IMR-90 (cell line): ENCODE measurements around the gene EVA1C. TPM values are rescaled to one million over a fixed set of nuclear protein-coding genes. Genes with fewer than 3 reads are reported as not detected.

Source experiments
- ATAC-seq: fragments of 200-7000 bp; cut with Tn5 transposase; 2 replicates; pipeline ENCODE4 v1.9.1; 2020; ENCODE audit warnings: low read depth, mild to moderate bottlenecking, moderate library complexity
- BruUV-seq: library from RNA; stranded (reverse); fragments of 400-500 nt; replicated peaks from 2 replicates; lab custom pipeline; 2021; lab: Mats Ljungman, UMichigan
- CTCF ChIA-PET: fragments of 300-600 bp; formaldehyde crosslinking; extraction: SDS; loops from one replicate; lab custom pipeline; 2021; ENCODE audit warnings: antibody characterized with exemption; lab: Yijun Ruan, JAX
- POLR2A ChIA-PET: fragments of 300-600 bp; sonication (Branson Sonifier 250); formaldehyde crosslinking; loops from one replicate; lab custom pipeline; 2022; ENCODE audit warnings: antibody characterized with exemption; ENCODE audit not compliant: unreplicated experiment; lab: Charles Lee
- DNase-seq: peaks from one replicate; pipeline ENCODE4 v3.0.0; 2013
- H2AFZ ChIP-seq: replicated peaks from 2 replicates; pipeline ENCODE3; 2013; ENCODE audit warnings: low read length, mild to moderate bottlenecking; ENCODE audit not compliant: poor library complexity
- H2AK5ac ChIP-seq: 2 replicates; pipeline ENCODE4 v1.6.1; 2013; ENCODE audit warnings: low read depth, low read length, inconsistent platforms
- H2AK9ac ChIP-seq: replicated peaks from 2 replicates; pipeline ENCODE3; 2013; ENCODE audit warnings: mild to moderate bottlenecking, low read depth, low read length, moderate library complexity; ENCODE audit not compliant: poor library complexity
- H2BK120ac ChIP-seq: 2 replicates; pipeline ENCODE4 v1.6.1; 2013; ENCODE audit warnings: low read depth, low read length, inconsistent platforms
- H2BK15ac ChIP-seq: 3 replicates; pipeline ENCODE4 v1.6.1; 2013; ENCODE audit warnings: low read depth, low read length, inconsistent platforms
- H2BK20ac ChIP-seq: 2 replicates; pipeline ENCODE4 v1.6.1; 2013; ENCODE audit warnings: low read depth, mild to moderate bottlenecking, inconsistent platforms, low read length, moderate library complexity
- H2BK5ac ChIP-seq: 2 replicates; pipeline ENCODE4 v1.6.1; 2013; ENCODE audit warnings: mild to moderate bottlenecking, low read depth, low read length, inconsistent platforms; ENCODE audit not compliant: poor library complexity, severe bottlenecking
- H3K14ac ChIP-seq: replicated peaks from 2 replicates; pipeline ENCODE4 v1.6.1; 2013; ENCODE audit warnings: low read depth, low read length, inconsistent platforms
- H3K18ac ChIP-seq: 2 replicates; pipeline ENCODE4 v1.6.1; 2013; ENCODE audit warnings: low read depth, low read length, control low read depth
- H3K23ac ChIP-seq: 2 replicates; pipeline ENCODE4 v1.6.1; 2013; ENCODE audit warnings: low read depth, low read length, inconsistent platforms
- H3K27ac ChIP-seq: 2 replicates; pipeline ENCODE4 v1.5.1; 2013; ENCODE audit warnings: mild to moderate bottlenecking, control low read depth, low read length; ENCODE audit not compliant: insufficient read depth
- H3K27me3 ChIP-seq: 2 replicates; pipeline ENCODE4 v1.6.1; 2013; ENCODE audit warnings: low read length; ENCODE audit not compliant: control insufficient read depth, insufficient read depth
- H3K36me3 ChIP-seq: 2 replicates; pipeline ENCODE4 v1.6.1; 2013; ENCODE audit warnings: low read length, mixed read lengths; ENCODE audit not compliant: control insufficient read depth, insufficient read depth
- H3K4ac ChIP-seq: 2 replicates; pipeline ENCODE4 v1.6.1; 2013; ENCODE audit warnings: low read depth, low read length, inconsistent platforms
- H3K4me1 ChIP-seq: 2 replicates; pipeline ENCODE4 v1.6.1; 2013; ENCODE audit warnings: low read length, mixed read lengths; ENCODE audit not compliant: control insufficient read depth, insufficient read depth
- H3K4me2 ChIP-seq: 2 replicates; pipeline ENCODE4 v1.6.1; 2013; ENCODE audit warnings: low read depth, mild to moderate bottlenecking, control low read depth, low read length, moderate library complexity
- H3K4me3 ChIP-seq: 2 replicates; pipeline ENCODE4 v1.5.1; 2013; ENCODE audit warnings: low read depth, mild to moderate bottlenecking, control low read depth, low read length, moderate library complexity; ENCODE audit not compliant: insufficient read depth
- H3K56ac ChIP-seq: 2 replicates; pipeline ENCODE4 v1.6.1; 2013; ENCODE audit warnings: low read length, inconsistent platforms; ENCODE audit not compliant: insufficient read depth; ENCODE audit errors: extremely low read depth
- H3K79me1 ChIP-seq, 2 experiments: 2 replicates each; pipeline ENCODE4 v1.6.1; 2013; ENCODE audit warnings: low read length in 2 of 2, inconsistent platforms in 1 of 2, low read depth in 1 of 2
- H3K9ac ChIP-seq: 2 replicates; pipeline ENCODE4 v1.6.1; 2013; ENCODE audit warnings: low read depth, low read length, control low read depth
- H3K9me1 ChIP-seq: 2 replicates; pipeline ENCODE4 v1.6.1; 2013; ENCODE audit warnings: low read length, inconsistent platforms; ENCODE audit not compliant: insufficient read depth
- H3K9me3 ChIP-seq: 2 replicates; pipeline ENCODE4 v1.6.1; 2013; ENCODE audit warnings: low read length; ENCODE audit not compliant: control insufficient read depth, insufficient read depth
- H4K20me1 ChIP-seq: 2 replicates; pipeline ENCODE4 v1.6.1; 2013; ENCODE audit warnings: low read length, inconsistent platforms; ENCODE audit not compliant: insufficient read depth
- H4K5ac ChIP-seq: 2 replicates; pipeline ENCODE4 v1.6.1; 2013; ENCODE audit warnings: mild to moderate bottlenecking, low read depth, low read length, control low read depth
- H4K8ac ChIP-seq, 2 experiments: 2 replicates each; pipeline ENCODE4 v1.6.1; 2013; ENCODE audit warnings: low read depth in 2 of 2, low read length in 2 of 2, control low read depth in 1 of 2, inconsistent platforms in 1 of 2
- H4K91ac ChIP-seq: 2 replicates; pipeline ENCODE4 v1.6.1; 2013; ENCODE audit warnings: low read depth, low read length, inconsistent platforms; ENCODE audit not compliant: insufficient read depth
- ELK1 ChIP-seq: fragments of 150-350 bp; IDR thresholded peaks from 2 replicates; pipeline ENCODE4 v1.6.1; 2016; ENCODE audit warnings: low read depth, mild to moderate bottlenecking, low read length, moderate library complexity, borderline replicate concordance
- FOS ChIP-seq: fragments of 150-350 bp; IDR thresholded peaks from 2 replicates; pipeline ENCODE4 v1.6.1; 2016; ENCODE audit warnings: low read depth, low read length
- MAFK ChIP-seq: IDR thresholded peaks from 2 replicates; pipeline ENCODE4 v1.6.1; 2012; ENCODE audit warnings: low read depth, low read length, improper control_type of control experiment
- POLR2A ChIP-seq: IDR thresholded peaks from 2 replicates; pipeline ENCODE4 v1.6.1; 2012; ENCODE audit warnings: mild to moderate bottlenecking, low read depth, low read length
- RFX5 ChIP-seq: IDR thresholded peaks from 2 replicates; pipeline ENCODE4 v1.8.0; 2012; ENCODE audit warnings: low read depth, mild to moderate bottlenecking, low read length, moderate library complexity
- SMC3 ChIP-seq: fragments of 150-350 bp; IDR thresholded peaks from 2 replicates; pipeline ENCODE4 v1.6.1; 2016; ENCODE audit warnings: low read depth, mild to moderate bottlenecking, antibody characterized with exemption, low read length, moderate library complexity
- WGBS, 2 experiments: methylation state at CpG; one replicate each; pipeline versions ENCODE4 v1.1.5 to v1.1.7; 2013; ENCODE audit warnings: missing lambda C conversion rate in 2 of 2; ENCODE audit not compliant: insufficient read length in 1 of 2; ENCODE audit errors: extremely low coverage in 2 of 2; 5-methylcytosine and 5-hydroxymethylcytosine counted together
- dilution Hi-C: fragments of 300-500 bp; cut with HindIII; formaldehyde crosslinking; loops from one replicate; pipeline ENCODE4 v1.14.3; 2018; ENCODE audit warnings: low sequenced_read_pairs; ENCODE audit not compliant: unreplicated experiment
- in situ Hi-C: fragments of 300-500 bp; cut with MboI; formaldehyde crosslinking; loops from 3 replicates; pipeline ENCODE4 v1.14.3; 2019; ENCODE audit warnings: low sequenced_read_pairs, inconsistent platforms, mixed read lengths
- intact Hi-C: fragments of 100-400 bp; cut with micrococcal nuclease; formaldehyde crosslinking; loops from 2 replicates; pipeline ENCODE4 v1.10.0; 2022
- polyA plus RNA-seq, 3 experiments: library from polyadenylated mRNA; depleted of rRNA; stranded (reverse); fragments of >200 nt; gene quantifications; 2 replicates each; pipeline ENCODE4 v1.2.3, GENCODE V29; 2012; ENCODE audit warnings: low replicate concordance in 1 of 3
- total RNA-seq: library from RNA; depleted of rRNA; stranded (reverse); fragments of >200 nt; gene quantifications from 2 replicates; pipeline ENCODE4 v1.2.3, GENCODE V29; 2012

EVA1C gene
- total and polyA plus RNA-seq, 2 of the 4 experiments (the other 2 are of a cell fraction) = 0.72 to 1.1 TPM

- H4K5ac ChIP-seq = no peak overlapping the region
- no peaks in the 10 kb centered on the region for H3K9me3 ChIP-seq
- no peak overlapping the region for H4K91ac ChIP-seq
- no peak overlapping the region for H2BK15ac ChIP-seq
- no TSS peak for BruUV-seq
- no peak overlapping the region for H2AK9ac ChIP-seq
- no peak overlapping the region for H2AK5ac ChIP-seq
- H3K4me3 ChIP-seq = no peak overlapping the region
- no peak overlapping the region for H2BK20ac ChIP-seq
- intact Hi-C loops (no loop called here), dilution Hi-C loops (no loop called here), in situ Hi-C loops (no loop called here)
- ChIA-PET CTCF (no interaction called here), POLR2A (no interaction called here)
- no peak overlapping the region for H3K23ac ChIP-seq
- H3K36me3 ChIP-seq = no peaks in the 10 kb centered on the region
- H3K4me2 ChIP-seq = no peak overlapping the region
- no peaks in the 10 kb centered on the region for H3K9me1 ChIP-seq
- H3K27me3 ChIP-seq = no peaks in the 10 kb centered on the region
- no peak overlapping the region for H3K56ac ChIP-seq
- H3K27ac ChIP-seq = no peak overlapping the region
- H4K20me1 ChIP-seq = no peaks in the 10 kb centered on the region
- TF ChIP-seq FOS (no peak), RFX5 (no peak), SMC3 (no peak), POLR2A (no peak), ELK1 (no peak), MAFK (no peak)
- no peaks in the 10 kb centered on the region for H3K79me1 ChIP-seq
- H2BK5ac ChIP-seq = no peak overlapping the region
- H4K8ac ChIP-seq = no peak overlapping the region
- DNase-seq (no peak), ATAC-seq (no peak)
- H3K4me1 ChIP-seq = no peaks in the 10 kb centered on the region
- no CpG with 5 or more reads among the region's 8 CpGs for WGBS, 2 experiments
- H3K18ac ChIP-seq = no peak overlapping the region
- no peak overlapping the region for H3K9ac ChIP-seq
- H2AFZ ChIP-seq = no peak overlapping the region
- no peak overlapping the region for H3K4ac ChIP-seq
- H2BK120ac ChIP-seq = no peak overlapping the region
- no peak overlapping the region for H3K14ac ChIP-seq
These were observed 30.2 kb downstream of the EVA1C start for GRCh38 chr21:32442566-32443318.
